GM13977 (cell line): ENCODE results near the gene CAMTA1.
"Not testable (repeated sequence)": the region's sequence is repeated elsewhere in the genome, so short reads cannot be mapped to it uniquely, and the experiment has no call there.

ENCODE experiments used
- DNase-seq: peaks from one replicate; pipeline ENCODE4 v3.0.0; 2012; ENCODE audit warnings: low spot score
- CTCF ChIP-seq: IDR thresholded peaks from 2 replicates; pipeline ENCODE4 v1.5.1; 2012; ENCODE audit warnings: mild to moderate bottlenecking, control low read depth; ENCODE audit not compliant: insufficient read depth; ENCODE audit errors: extremely low read depth, missing control alignments
- in situ Hi-C: fragments of 300-500 bp; cut with MboI; formaldehyde crosslinking; loops from one replicate; pipeline ENCODE4 v1.12.0; 2022; ENCODE audit warnings: low sequenced_read_pairs, low pct_unique_long_range_greater_than_20kb, mixed read lengths, inconsistent platforms; ENCODE audit not compliant: unreplicated experiment

Gene CAMTA1

GRCh38 chr1:6802893-6803292 is 17.6 kb downstream of the CAMTA1 start:
- TF ChIP-seq CTCF, result no peak
- in situ Hi-C loops, result no loop called here

GRCh38 chr1:6803357-6803756 is 18.1 kb downstream of the CAMTA1 start:
- TF ChIP-seq CTCF, result no peak
- in situ Hi-C loops, result no loop called here
- no peak for DNase-seq

More at GRCh38 chr1:6802893-6803292, 17.6 kb downstream of the CAMTA1 start:
- DNase-seq, result no peak

GRCh38 chr1:6805004-6805416 is 19.8 kb downstream of the CAMTA1 start:
- in situ Hi-C loops, result no loop called here
- no peak for TF ChIP-seq CTCF
- no peak for DNase-seq

- TF ChIP-seq CTCF, result no peak
- in situ Hi-C loops, result no loop called here
- no peak for DNase-seq
These were observed 22.5 kb downstream of the CAMTA1 start for GRCh38 chr1:6807782-6808181.

GRCh38 chr1:6809461-6809860 is 24.2 kb downstream of the CAMTA1 start:
- DNase-seq, result no peak
- in situ Hi-C loops, result no loop called here
- TF ChIP-seq CTCF, result no peak

- DNase-seq, in situ Hi-C loops: not testable (repeated sequence)
These were observed 25.0 kb downstream of the CAMTA1 start for GRCh38 chr1:6810146-6810734.

- no peak for DNase-seq
- in situ Hi-C loops, result no loop called here
- TF ChIP-seq CTCF, result no peak
These were observed 26.3 kb downstream of the CAMTA1 start for GRCh38 chr1:6811583-6811982.
